GM21360 (cell line): ENCODE measurements around the gene KCNA5.
A peak's percentile ranks its signal among the peaks of the same experiment; 100 is the strongest.

ENCODE experiments used
- ATAC-seq: cut with Tn5 transposase; IDR thresholded peaks from one replicate; pipeline ENCODE4 v1.9.1; 2021; ENCODE audit warnings: mild to moderate bottlenecking, moderate library complexity; ENCODE audit not compliant: unreplicated experiment

KCNA5 gene

DNA sequence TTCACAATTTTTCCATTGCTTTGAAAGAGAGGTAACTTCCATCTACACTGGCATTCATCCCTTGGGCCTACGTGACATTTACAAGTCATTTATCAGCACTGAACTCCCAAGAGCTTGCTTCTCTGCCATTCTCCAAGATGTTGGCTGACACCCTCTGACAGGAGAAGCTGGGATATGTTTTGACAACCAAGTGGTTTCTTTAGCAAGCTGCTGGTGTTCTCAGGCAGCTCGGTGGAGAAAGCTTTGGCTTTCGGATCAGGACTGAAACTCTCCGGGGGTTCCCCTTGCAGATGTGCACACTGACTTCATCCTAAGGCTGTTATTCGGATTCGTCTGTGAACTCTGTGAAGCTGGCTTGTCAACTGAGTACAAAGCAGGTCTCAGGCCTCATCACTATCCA, 15.7 kb downstream of the KCNA5 start:
- ATAC-seq = peak; percentile 63

DNA sequence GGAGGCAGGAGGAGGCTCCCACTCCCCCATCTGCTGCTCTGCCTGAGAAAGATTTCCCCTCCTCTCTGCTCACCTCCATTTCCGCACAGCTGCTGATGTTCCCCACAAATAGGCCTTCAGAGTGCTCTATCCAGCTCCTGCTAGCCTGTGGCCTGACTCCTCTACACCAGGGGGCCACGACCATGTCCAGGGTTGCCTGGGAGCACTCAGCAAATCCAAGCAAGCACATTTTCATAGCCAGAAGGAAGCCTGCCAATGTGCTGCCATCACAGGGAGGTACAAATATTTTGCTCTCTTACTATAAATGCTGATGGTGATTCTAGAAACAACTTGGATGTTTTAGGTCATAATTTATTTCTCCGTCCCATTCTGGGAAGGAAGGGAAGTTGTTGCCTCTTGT, 17.3 kb downstream of the KCNA5 start:
- ATAC-seq = no peak

DNA sequence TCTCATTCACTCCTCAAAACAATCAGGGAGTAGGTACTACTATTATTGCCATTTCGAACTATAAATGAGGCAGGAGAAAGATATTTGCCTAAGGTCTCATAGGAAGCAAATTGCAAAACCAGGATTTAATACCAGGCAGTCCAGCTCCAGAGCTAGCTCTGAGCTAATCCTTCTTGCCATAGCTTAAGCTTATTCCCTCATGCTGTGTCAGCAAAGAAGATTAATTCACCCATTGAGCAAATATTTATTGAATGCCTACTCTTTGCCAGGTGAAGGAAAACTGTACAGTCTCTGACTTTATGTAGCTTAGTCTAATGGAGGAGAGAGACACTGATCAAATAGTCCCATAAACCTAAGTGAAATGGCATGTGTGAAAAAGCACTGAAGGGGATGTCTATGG, 19.5 kb downstream of the KCNA5 start:
- no peak for ATAC-seq

DNA sequence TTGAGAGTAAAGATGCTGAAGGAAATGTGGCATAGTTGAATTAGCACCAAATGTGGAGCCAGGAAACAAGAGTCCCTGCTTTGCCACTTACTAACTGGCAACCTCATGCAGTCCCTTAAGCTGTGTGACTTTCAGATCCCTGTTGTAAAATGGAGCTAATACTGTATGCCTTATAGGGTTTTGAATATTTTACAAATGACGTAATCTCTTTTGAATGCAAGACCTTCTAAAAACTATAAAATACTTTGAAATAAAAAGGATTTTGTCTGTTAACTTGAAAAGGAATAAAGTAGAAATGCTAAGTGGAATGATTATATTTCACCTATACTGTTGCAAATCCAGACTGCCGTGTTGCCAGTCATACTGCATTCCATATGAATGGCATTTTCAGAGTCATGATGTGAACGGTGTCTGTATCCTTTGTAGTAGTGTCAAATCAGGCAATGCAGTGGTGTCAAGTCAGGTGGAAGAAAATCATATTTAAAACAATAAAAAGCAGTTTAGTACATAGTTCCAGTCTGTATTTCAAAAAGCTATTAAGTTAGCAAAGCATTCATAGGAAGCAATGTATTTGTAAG, 21.3 kb downstream of the KCNA5 start:
- ATAC-seq = no peak

DNA sequence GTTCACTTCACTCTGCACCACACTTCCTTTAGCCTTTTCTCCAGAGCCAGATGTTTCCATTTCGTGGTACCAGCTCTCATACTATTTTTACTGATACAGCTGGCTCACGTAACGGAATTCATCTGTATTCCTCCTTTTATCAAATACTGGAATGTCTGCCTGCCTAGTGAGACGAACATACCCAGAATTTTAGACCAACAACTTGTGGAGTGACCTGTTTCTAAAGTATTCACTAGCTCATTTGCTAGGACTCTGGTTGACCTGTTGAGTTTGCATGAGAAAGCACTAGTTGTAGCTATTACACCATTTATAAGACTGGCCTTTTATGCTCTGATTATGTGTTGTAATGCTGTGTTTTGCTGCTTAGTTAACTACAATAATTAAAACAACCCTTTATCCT, 22.6 kb downstream of the KCNA5 start:
- ATAC-seq = no peak

DNA sequence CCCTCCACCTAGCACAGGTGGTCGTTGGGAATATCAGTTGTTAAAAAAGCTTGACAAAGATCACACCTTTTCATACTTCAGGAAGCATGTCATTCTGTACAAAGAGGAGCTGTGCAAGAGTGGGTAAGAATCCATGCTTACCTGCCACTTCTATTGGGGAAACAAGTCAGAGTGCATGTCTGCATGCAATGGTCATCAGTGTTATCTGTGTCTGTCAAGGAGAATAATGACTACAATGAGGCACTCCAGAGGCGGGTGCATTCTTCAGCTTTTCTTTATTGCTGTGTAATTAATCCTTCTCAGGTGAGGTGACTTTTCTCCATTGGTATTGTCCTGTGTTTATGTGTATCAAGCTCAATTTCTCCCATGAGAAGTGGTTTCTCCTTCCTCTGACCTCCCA, 24.4 kb downstream of the KCNA5 start:
- ATAC-seq = no peak

DNA sequence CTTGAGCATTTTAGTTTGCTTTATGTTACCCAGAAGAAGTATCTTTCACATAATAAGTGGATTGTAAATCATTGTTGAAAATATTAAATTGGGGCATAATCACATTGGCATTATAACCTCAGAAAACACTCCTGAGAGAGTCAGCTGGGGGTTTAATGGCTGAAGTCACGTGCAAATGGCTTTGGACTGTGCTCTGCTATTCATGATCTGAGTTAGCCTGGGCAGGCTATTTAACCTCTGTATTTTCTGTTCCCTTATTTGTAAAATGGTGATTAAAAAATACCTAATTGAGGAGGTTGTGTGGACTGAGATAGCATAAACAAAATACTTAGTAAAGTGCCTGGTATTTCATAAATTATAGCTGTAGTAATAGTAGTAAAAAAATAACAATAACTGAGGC, 24.9 kb downstream of the KCNA5 start:
- ATAC-seq = no peak

DNA sequence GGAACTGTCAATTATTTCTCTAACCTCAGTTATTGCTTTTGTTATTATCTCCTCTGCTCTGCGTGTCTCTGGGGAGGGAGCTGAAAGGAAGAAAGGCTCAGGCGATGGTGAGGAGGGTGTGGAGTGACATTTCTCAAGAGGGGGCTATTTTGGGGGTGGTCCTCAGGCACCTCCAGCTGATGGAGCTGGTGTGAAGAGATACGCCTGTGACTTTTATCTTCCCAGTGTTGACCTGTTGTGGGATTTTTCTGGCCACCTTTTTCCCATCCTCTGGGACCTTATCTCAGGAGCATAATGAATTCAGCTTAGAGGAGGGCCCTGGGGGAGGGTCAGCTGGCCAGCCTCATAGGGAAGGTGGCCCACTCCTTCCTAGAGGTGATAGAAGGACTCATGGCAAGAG, 26.4 kb downstream of the KCNA5 start:
- ATAC-seq = no peak

DNA sequence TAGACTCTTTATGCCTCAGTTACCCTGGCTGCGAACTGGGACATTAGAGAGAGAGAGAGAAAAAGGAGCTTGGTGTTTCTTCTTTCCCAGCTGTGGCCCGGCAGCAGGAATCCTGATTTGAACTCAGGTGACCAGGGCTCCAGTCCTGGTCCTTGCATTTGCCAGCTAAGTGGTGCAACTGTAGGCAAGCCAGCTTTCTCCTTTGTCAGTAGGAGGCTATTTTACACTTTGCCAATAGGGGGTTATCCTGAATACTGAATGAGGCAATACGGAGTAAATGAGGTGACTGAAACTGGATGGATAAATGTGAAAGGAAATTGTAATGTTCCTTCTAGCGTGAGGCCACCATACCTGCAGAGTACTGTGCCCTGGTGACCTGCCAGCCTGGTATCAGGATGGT, 27.8 kb downstream of the KCNA5 start:
- ATAC-seq = no peak

DNA sequence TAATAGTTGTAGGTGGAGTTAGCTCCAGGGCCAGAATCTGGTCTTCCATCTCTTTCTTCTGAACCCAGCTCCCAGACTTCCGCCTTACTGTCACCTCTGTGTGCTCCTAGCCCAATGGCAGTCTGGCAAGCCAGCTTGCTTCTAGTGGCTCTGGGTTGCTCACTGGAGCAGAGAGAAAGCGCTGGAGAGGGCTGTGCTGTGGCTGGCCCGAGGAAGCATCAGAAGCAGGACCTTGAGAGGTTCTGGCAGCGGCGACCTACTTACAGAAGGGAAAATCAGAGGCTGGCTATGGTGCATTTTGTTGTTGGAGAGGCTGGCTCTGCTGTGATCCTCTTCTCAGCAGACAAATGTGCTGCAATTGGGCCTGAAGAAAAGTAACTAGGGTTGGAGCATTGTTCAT, 28.6 kb downstream of the KCNA5 start:
- ATAC-seq = no peak

DNA sequence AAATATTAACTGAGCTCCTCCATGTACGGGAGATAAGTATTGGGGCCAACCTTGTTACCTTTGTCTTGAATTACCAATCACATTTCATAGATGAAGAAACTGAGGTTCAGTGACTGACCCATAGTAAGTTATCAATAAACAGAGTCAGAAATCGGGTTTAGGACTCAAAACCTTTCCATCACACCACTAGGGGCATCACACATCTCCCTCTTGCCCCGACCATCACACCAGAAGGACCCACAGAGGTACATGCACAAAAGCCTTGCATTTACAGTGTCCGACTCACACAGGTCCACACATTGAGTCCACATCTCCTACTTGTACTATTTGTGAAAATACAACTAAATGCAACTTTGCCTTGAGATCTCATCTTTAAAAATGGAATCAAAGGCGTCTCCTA, 29.4 kb downstream of the KCNA5 start:
- ATAC-seq = no peak

DNA sequence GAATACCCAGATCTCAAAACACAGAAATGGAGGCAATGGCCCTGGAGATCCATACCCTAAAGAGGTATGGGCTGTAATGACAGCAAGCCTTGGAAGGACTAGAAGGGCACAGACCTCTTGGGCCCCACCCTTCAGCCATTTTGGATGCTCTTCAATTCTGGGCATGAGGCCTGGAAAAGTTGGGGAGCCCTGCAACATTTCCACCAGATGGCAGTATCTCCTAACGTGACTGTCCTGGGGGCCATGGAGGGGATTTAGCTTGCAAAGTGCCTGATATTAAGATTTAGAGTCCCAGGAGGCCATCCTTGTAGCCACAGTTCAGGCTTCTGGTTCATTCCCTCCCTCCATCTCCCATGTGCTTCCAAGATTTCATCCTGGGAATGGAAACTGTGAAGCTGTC, 30.2 kb downstream of the KCNA5 start:
- ATAC-seq = no peak

DNA sequence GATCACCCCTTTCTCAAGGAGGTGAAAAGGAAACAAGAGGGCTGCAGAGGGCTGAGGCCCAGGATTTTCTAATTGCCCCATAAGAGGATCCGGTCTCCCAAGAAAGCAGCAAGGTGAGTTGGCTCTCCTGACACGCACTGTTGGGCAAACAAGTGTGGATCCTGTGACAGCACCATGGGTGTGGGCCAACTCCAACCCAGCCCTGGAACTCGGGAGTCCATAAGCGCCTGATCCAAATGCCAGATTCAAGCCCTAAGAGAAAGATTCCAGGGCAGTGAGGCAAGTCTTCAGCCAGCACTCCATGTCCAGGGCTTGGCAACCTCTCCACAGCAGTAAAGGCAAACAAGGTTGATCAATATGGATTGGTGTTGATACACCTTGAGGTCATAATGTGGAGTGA, 33.1 kb downstream of the KCNA5 start:
- no peak for ATAC-seq

DNA sequence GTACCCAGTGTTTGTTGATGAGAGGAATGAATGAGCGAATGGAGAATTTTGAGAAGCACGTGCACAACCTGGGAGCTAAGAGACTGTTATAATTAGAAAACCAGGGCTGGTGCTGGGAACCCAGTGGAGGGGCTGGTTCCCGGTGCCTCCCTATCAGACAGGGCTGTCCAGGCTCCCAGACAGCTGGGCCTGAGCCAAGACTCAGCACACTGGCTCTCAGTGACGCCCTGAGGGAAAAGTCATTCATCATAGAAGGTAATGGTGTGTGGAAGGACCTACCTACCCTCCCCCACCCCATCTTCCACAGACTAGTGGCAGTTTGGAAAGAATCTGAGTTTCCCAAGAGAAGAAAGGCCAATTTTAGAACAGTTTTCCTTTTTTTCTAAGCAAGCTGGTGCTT, 34.7 kb downstream of the KCNA5 start:
- no peak for ATAC-seq

DNA sequence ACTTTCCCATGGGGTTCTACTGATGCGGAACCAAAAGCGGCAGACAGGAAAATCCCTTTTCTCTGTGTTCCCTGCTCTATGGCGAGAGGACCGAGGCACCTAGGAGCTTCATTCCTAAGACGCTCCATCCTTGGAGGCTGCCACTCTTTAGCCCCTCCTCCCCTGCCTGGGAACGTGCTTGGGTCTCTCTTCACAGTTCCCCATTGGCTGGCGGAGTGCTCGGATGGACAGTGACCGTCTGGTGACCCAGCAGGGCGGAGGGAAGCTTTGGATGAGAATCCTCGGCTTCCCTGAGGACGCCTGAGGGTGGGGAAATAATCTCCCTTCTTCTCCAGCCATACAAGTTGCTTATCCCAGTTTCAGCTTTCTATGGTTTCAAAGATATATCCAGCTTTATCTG, 37.3 kb downstream of the KCNA5 start:
- no peak for ATAC-seq

DNA sequence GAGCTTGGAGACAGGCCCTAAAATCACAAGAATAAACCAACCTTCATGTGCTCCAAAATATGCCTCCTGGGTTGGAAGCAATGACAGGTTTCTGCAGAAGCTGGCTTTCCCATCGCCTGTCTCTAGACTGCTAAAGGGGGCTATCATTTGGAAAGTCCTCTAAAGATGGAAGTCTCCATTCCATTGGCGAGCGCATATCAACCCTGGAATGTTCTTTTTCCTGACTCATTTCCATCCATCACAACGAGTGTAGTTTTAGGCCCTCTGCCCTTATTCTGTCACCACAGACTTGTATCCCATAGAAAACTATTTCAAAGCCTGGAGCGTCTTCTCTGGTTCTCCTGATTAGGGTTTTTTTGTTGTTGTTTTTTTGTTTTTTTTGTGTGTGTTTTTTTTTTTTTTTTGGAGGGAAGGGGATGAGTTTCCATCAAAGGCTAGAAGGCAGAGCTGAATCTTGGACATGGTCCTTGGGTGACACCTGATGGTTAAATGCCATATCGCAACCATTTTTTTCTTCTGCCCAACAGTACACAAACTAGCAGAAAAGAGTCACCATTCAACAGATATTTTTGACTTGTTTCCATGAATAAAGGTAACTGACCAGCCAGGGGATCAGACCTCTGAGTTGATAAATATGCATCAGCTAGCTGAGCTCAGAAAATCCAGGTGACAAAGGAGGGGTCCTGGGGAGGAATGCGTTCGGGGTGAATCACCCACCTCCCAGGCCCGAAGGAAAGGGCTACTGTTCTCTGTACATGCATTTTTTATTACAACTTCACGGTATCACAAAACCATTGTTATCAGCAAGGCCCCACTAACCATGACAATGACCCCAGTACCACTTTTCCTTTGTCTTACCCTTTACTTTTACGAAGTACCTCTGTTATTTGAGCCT, 40.5 kb downstream of the KCNA5 start:
- ATAC-seq = no peak

DNA sequence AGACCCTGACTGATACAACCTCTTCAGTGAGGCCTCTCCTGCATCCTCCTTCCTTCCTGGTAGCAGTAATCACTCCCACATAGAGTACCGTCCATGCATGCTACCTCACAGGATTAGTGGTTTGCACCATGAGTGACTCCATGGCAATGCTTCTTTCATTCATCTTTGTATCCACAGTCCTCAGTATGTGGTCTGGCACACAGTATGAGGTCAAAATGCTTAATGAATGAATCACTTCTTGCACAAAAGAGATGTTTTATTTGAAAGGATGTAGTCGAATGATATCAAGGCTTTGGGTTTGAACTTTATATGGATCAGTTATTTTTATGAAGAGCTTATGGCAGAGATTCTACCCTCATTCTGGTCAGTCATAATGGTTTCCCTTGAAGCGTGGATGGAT, 42.2 kb downstream of the KCNA5 start:
- ATAC-seq = no peak

DNA sequence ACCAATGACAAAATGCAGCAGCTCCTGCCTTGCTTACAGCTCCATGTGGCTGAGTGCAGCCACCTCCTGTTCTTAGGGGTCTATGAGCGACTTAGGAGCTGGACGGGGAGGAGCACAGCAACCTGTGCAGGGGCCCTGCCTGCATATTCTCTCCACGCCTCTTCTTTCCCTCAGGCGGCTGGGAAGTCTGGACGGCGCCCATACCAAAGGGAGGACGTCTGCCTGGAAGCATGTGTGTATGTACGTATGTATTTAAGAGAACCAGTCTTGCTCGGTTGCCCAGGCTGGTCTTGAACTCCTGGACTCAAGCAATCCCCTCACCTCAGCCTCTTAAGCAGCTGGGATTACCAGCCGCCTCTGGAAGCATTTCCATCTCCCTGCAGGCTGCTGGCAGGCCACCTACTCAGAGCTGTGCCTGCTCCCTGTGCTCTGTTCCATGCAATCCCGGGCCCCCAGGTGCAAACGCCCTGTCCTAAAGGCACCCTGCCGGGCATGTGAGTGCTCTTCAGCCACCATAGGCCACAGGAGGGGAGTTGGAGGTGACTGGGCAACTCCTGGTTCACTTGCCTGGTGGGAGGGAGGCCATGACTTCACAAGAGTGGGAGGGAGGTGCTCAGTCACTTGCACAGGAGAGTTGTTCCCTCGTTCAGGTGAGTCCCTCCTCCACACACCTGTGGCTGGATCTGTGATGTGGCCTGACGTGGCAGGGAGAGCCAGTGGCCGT, 44.3 kb downstream of the KCNA5 start:
- no peak for ATAC-seq

DNA sequence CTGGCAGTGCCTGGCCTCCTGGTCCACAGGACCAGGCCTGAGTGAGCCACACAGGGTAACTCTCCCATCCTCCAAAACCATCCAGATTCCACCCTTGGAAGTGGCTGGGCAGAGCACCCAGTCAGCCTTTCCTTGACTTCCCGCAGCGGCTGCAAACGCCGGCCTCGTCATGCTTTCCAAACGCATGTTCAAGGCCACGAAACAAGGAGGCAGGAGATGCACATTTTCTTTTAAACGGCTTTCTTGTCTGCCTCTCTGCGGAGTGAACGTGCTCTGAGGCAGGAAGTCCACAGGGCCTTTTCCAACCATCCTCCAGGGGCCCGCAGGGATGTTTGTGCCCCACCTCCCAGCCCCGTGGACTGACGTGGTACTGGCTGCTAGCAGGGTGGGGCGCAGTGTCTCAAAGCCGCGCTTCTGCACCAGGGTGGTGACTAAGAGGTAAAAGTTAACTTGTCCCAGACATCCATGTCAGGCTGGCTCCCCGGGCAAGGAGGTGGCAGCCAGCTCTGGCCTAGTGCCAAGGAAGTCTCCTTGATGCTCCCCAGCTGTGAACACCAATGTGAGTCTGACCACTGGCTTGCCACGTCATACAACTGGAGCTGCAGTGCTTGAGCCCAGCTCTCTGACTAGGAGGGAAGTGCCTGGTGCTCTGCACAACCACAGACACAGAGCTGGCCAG, 45.0 kb downstream of the KCNA5 start:
- ATAC-seq = no peak

DNA sequence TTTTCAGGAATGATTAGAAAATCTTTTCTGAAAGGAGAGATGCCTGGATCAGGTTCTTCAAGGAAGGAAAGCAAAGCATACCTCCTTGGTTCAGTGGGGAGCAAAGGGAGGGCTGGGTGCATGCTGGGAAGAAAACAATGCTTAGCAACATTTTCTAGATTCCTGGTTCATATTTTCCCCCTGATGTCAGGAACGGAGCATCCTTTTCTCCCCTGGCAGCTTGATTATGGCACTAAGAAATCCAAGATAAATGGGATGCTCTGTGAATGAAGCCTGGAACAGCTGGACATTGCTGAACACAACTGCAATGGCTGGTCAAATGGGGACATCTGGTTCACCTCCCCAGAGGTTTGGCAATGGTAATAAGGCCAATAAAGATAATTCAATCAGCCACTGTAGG, 50.9 kb downstream of the KCNA5 start:
- no peak for ATAC-seq

DNA sequence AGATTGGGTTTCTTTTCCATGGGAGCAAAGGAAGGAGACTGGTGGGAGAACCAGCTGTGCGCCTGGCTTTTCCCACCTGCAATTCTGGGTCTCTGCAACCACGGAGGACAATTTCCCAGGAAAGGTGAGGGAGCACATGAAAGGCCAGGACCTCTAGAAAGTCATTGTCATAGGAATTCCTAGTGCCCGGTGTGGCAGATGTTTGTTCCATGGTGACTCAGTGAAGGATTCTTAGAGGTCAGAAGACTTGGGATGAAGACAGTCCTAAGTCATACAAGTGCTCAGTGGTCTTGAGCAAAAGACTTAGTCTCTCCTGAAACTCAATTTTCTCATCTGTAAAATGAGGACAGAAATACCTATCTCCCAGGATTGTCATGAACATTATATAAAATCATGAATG, 51.3 kb downstream of the KCNA5 start:
- ATAC-seq = no peak
